Measurements from ENCODE around the gene ABLIM2.

ABLIM2 gene

DNA sequence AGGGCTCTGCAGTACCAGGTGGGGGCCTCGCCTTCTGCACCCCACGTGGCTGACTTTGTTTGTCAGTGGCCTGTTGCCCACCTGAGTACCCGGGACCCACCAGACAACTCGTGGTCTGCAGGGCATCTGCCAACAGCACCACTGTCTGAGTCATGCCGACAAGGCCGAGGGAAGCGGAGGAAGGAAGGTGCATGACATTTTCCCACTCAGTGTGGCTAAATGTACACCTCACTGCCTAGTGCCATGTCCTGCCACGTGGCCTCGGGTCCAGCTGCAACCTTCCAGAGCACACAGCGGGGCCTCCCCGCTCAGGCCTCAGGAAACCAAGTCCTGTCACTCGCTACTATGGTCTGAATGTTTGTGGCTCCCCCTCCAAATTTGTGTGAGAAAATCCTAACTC lies 22.1 kb downstream of the ABLIM2 start:
- DNase-seq: no peak

GRCh38 chr4:8135666-8136065 lies 22.9 kb downstream of the ABLIM2 start:
- no peak for DNase-seq

- DNase-seq: no peak
Measured at GRCh38 chr4:8133897-8134563, 24.6 kb downstream of the ABLIM2 start.

DNA sequence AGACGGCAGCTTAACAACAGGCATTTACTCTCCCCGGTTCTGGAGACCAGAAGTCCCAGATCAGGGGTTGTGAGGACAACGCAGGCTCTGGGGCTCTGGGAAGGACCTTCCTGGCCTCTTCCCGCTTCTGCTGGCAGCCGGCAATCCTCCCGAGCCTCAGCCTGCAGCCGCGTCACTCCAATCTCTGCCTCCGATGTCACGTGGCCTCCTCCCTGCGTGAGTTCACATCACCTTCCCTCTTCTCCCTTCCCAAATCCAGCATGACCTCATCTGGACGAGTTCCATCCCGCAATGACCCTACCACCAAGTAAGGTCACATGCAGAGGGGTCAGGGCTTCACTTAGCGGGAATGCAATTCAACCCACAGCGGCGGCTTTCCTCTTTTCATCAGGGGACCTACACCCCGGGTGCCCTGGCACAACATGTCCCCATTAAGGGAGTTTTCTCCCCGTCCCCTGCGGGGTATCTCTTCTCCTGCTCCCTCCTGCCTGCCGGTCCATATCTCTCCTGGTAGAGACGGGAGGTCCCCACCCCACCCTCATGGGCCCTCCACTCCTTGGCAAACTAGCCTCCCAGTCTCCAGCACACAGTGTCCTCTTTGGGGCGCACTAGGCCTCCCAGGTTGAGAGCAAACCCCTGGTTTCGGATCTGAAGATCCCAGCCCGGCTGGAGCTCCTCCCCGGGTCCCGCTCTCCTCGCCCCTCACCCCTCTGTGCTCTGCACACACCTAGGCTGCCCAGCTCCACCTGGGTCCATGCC lies 25.5 kb downstream of the ABLIM2 start:
- no peak for DNase-seq

DNA sequence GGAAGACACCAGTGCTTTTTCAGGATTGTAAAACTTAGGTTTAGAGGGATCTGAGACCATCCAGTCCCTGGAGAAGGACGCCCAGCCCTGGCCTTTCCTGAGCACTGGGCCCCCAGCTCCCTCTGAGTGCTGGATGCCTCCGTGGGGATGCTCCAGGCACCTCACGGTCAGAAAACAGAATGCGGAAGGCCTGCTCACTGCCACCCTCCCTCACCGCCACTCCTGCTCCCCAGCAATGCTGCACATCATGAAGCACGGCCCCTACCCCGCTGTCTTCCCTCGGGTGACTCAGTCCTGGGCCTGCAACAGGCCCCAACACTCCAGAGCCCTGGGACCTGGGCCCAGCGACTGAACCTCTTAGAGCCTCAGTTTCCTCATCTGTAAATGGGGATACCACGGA lies 26.2 kb downstream of the ABLIM2 start:
- no peak for DNase-seq

- DNase-seq: no peak
Measured at GRCh38 chr4:8131826-8132225, 26.8 kb downstream of the ABLIM2 start.

GRCh38 chr4:8131210-8131609 lies 27.4 kb downstream of the ABLIM2 start:
- DNase-seq: no peak

GRCh38 chr4:8130346-8131066 lies 28.1 kb downstream of the ABLIM2 start:
- no peak for DNase-seq

GRCh38 chr4:8129785-8130184 lies 28.8 kb downstream of the ABLIM2 start:
- DNase-seq: no peak

GRCh38 chr4:8129136-8129535 lies 29.5 kb downstream of the ABLIM2 start:
- no peak for DNase-seq

DNA sequence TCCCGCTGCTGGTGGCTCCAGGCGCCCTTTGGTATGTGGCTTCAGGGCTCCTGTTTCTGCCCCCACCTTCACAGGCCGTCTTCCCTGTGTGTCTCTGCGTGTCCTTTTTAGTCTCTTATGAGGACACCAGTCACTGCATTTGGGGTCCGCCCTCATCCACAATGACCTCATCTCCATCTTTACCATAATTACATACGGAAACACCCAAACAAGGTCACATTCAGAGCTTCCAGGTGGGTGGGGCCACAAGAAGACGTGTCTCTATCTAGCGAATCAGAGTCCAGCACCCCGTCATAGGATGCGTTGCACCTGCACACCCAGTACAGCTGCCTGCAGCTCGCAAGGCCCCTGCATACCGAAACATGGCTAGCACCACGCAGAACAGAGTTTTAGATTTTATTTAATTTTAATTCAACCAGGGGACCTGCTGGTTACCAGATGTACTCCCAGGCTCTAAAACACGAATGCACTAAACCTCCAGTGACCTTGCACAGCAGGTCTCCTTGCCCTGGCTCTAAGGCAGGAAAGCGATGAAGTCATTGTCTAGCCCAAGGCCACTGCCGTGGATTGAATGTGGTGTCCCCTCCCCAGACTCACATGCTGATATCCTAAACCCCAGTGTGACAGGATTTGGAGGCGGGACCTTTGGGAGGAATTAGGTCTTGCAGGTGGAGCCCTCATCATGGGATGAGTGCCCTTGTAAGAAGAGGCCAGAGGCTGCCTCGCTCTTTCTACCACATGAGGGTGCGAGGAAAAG lies 30.3 kb downstream of the ABLIM2 start:
- DNase-seq: no peak

DNA sequence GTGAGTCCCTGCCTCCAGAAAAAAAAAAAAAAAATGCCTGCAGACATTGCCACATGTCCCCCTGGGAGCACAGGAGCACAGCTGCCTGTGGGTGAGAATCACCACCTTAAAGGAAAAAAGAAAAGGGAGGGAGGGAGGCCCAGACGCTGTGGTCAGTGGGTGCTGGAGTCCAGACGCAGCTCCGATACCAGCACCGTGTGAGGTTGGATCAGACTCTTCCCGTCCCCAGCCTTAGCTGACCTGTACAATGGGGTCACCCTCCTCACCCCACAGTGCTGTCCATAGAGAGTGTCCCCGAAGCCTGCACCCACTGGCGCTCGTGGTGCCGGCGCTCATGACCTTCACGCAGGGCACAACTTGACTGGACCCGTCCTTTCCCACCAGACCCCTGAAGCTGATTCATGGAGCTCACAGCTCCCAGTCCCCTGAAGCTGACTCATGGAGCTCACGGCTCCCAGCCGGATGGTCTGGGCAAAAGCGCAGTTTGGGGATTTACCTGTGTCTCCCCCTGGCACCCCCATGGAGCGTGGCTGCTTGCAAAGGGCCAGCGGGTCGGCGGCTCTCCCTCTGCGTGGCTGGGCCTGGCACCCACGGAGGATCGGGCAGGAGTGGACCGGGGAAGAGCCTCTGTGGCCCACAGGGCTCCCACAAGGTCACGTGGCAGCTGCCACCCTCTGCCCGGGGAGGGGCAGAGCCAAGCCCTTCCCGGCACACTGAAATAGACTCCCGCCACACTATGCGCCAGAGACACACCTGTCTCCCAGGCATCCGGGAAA lies 31.4 kb downstream of the ABLIM2 start:
- DNase-seq: no peak

DNA sequence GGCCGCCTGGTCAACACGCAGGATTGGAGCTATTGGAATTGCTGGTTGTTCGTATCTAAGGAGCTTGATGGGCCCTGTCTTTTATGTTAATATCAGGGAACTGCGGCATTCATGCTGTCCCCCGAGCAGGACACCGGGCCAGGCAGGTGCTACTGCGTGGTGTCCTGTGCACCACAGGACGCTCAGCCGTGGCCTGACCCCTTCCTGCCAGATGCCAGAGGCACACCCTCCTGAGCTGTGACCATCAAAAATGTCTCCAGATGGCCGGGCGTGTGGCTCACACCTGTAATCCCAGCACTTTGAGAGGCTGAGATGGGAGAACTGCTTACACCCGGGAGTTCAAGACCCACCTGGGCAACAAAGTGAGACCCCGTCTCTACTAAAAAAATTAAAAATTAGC lies 32.1 kb downstream of the ABLIM2 start:
- no peak for DNase-seq

DNA sequence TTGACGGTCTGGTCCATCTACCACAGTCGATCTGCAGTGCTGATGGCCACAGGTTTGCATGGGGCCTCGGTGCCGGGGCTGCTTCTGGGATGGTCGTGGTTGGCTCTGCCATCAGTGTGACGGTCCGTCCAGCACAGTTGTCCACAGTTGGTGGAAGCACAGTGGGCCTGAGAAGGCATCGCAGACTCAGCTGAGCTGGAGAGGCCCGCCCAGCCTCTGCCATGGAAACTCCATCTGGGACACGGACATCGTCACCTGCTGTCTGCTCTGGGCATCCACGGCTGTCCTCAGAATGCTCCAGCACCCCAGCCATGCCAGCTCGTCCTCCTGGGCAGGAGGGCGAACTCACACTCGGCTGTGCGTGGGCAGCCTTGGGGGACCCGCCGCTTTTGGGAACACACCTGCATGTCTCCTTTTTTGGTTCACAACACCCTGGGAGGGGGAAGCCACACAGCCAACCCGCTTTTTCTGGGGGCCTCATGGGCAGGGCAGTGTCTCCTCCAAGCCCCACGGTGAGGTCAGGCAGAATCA lies 33.0 kb downstream of the ABLIM2 start:
- no peak for DNase-seq

- DNase-seq: no peak
Measured at GRCh38 chr4:8123870-8124269, 34.7 kb downstream of the ABLIM2 start.

DNA sequence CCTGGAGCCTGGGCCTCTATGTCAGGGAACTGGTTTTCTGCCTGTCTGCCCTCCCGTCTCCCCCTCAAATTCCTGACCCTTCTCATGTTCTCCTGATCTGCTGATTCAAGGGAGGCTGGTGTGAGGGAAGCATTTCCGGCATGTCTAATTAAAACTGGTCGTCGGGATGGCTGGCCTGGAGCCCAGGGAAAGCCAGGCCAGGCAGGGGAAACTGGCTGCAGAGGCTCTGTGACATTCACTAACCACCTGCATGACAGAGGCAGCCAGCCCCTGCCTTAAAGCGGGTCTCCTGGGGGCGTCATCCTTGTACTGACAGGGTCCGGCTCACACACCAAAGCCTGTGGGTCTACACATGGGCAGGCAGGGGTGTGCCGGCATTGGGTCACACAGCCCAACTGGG lies 35.2 kb downstream of the ABLIM2 start:
- DNase-seq: no peak

GRCh38 chr4:8122746-8123145 lies 35.9 kb downstream of the ABLIM2 start:
- no peak for DNase-seq

DNA sequence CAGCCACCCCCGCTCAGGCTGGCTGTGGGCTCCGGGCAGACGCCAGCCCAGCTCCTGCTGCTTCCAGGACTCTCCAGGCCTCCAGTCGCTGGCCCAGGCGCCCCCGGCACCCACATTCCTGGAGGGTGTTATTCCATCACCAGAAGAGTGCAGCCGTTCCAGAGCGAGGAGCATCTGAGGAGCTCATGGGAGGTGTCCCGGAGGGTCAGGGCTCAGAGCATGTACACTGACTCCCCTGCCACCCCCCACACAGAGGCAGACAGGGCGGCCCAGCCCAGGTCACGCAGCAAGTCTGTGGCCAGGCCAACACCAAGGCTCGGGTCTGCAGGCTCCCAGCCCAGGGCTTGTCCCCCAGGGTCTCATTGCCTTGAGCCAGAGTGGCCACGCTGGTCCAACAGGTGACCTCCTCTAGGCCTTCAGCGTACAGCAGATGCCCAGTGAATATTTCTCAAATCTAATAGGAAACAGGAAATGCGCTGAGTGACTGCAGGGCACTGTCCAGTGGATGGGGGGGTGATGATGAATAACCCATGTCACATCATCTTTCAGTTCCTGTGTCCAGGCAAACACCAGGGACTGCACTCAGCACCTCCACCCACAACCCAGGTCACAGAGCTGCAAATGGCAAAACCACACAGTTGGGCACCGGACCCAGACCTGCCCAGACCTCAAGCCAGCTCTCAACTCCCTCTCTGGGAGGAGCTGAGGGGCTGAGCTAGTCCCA lies 37.2 kb downstream of the ABLIM2 start:
- DNase-seq: no peak

- no peak for DNase-seq
Measured at GRCh38 chr4:8120501-8120900, 38.1 kb downstream of the ABLIM2 start.

- DNase-seq: no peak
Measured at GRCh38 chr4:8119877-8120276, 38.7 kb downstream of the ABLIM2 start.

DNA sequence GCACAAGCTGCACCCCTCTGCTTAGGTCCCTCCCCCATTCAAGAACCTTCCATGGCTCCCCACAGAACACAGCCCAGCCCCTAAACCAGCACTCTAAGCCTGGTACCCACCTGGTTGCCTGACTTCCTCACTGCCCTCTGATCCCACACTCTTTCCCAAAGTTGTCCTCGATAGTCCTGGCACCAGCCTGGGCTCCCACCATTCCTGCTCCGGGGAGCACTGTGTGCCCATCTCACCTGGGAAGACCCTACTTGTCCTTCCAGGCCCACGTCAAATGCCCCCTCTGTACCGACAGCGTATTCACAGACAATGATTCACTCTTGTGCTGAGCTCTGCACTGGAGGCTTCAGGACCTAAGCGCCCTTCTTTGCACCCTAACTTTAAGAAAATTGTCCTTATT lies 40.1 kb downstream of the ABLIM2 start:
- DNase-seq: no peak

GRCh38 chr4:8118035-8118434 lies 40.6 kb downstream of the ABLIM2 start:
- DNase-seq: no peak
